Neural progenitor cell (in vitro differentiated cells): ENCODE results near the gene DNAJC21. TPM values are rescaled to one million over a fixed set of nuclear protein-coding genes. Genes with fewer than 3 reads are reported as not detected.

ENCODE experiments used
- DNase-seq: peaks from one replicate; pipeline ENCODE4 v3.0.0-alpha.2; 2016; ENCODE audit warnings: low spot score
- H2AFZ ChIP-seq: fragments of 200-600 bp; sonication (generic); replicated peaks from 2 replicates; pipeline ENCODE4 v1.6.1; 2016; ENCODE audit warnings: antibody characterized with exemption
- H3F3A ChIP-seq: fragments of 200-600 bp; sonication (generic); 2 replicates; pipeline ENCODE4 v1.6.1; 2016; ENCODE audit warnings: antibody characterized with exemption, low read depth
- H3K27ac ChIP-seq: fragments of 200-600 bp; sonication (generic); 2 replicates; pipeline ENCODE4 v1.5.1; 2016; ENCODE audit warnings: mild to moderate bottlenecking
- H3K27me3 ChIP-seq: fragments of 200-600 bp; sonication (generic); 2 replicates; pipeline ENCODE4 v1.6.1; 2016; ENCODE audit warnings: mild to moderate bottlenecking, moderate library complexity
- H3K36me3 ChIP-seq: fragments of 200-600 bp; sonication (generic); 2 replicates; pipeline ENCODE4 v1.5.1; 2016
- H3K4me1 ChIP-seq: fragments of 200-600 bp; sonication (generic); 2 replicates; pipeline ENCODE4 v1.6.1; 2016; ENCODE audit warnings: mixed run types
- H3K4me2 ChIP-seq: fragments of 200-600 bp; sonication (generic); 2 replicates; pipeline ENCODE4 v1.6.1; 2016
- H3K4me3 ChIP-seq: fragments of 200-600 bp; sonication (generic); 2 replicates; pipeline ENCODE4 v1.5.1; 2016
- H3K79me2 ChIP-seq: fragments of 200-600 bp; sonication (generic); 2 replicates; pipeline ENCODE4 v1.6.1; 2016; ENCODE audit warnings: low read depth
- H3K9ac ChIP-seq: fragments of 200-600 bp; sonication (generic); 2 replicates; pipeline ENCODE4 v1.6.1; 2016
- H3K9me3 ChIP-seq: fragments of 200-600 bp; sonication (generic); 2 replicates; pipeline ENCODE4 v1.5.1; 2016; ENCODE audit warnings: low read depth
- H4K20me1 ChIP-seq: fragments of 200-600 bp; sonication (generic); 2 replicates; pipeline ENCODE4 v1.6.1; 2016; ENCODE audit warnings: low read depth
- H3K27ac Mint-ChIP-seq: 3 replicates; pipeline ENCODE4 v1.8.0; 2021; ENCODE audit warnings: mixed read lengths
- H3K27me3 Mint-ChIP-seq: 2 replicates; pipeline ENCODE4 v1.8.0; 2022; ENCODE audit warnings: low read depth, mild to moderate bottlenecking, inconsistent platforms, moderate library complexity, mixed read lengths; ENCODE audit not compliant: insufficient read depth
- H3K36me3 Mint-ChIP-seq: 3 replicates; pipeline ENCODE4 v1.8.0; 2021; ENCODE audit warnings: mixed read lengths
- H3K4me1 Mint-ChIP-seq: 3 replicates; pipeline ENCODE4 v1.8.0; 2021; ENCODE audit warnings: mixed read lengths
- H3K4me3 Mint-ChIP-seq: 3 replicates; pipeline ENCODE4 v1.8.0; 2021; ENCODE audit warnings: mild to moderate bottlenecking, moderate library complexity, mixed read lengths
- H3K9me3 Mint-ChIP-seq: 3 replicates; pipeline ENCODE4 v1.8.0; 2020; ENCODE audit warnings: mixed read lengths
- EZH2 ChIP-seq: fragments of 200-600 bp; sonication (generic); IDR thresholded peaks from 2 replicates; pipeline ENCODE4 v1.6.1; 2017; ENCODE audit warnings: antibody characterized with exemption, mild to moderate bottlenecking, moderate library complexity
- EZH2phosphoT487 ChIP-seq: fragments of 200-600 bp; sonication (generic); IDR thresholded peaks from 2 replicates; pipeline ENCODE4 v1.6.1; 2017; ENCODE audit warnings: antibody characterized with exemption
- total RNA-seq: library from RNA; depleted of rRNA; stranded (reverse); fragments of >200 nt; gene quantifications from 2 replicates; pipeline ENCODE4 v1.2.3, GENCODE V29; 2015; ENCODE audit warnings: low replicate concordance
- TF ChIP-seq, protein P1 (sequence below): fragments of 200-600 bp; sonication (generic); IDR thresholded peaks from 2 replicates; pipeline ENCODE4 v1.5.1; 2017; ENCODE audit warnings: antibody characterized with exemption, mild to moderate bottlenecking

The DNAJC21 gene
- total RNA-seq, 1 donor from 2014 or later = 52.8 TPM

DNA sequence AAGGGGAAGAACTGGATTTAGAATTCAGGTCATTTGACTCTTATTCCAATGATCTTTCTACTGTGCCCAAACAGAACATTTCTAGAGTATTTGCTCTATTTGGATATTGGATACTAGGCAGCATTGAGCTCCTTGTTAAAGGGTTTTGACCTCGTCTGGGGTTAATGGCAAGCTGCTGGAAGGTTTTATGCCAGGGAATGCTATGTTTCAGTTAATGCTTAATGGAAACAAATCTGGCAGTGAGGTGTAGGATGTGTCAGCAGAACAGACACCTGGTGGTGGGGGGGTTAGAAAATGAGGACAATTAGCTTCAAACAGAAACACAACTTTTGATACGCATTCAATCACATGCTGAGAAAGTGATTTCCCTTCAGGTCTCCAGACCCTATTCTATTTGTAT is 66.9 kb downstream of the DNAJC21 start:
- no peaks in the 10 kb centered on the region for H3K27me3 ChIP-seq
- H3F3A ChIP-seq = no peaks in the 10 kb centered on the region
- no peaks in the 10 kb centered on the region for H4K20me1 ChIP-seq
- H3K4me1 ChIP-seq = no peaks in the 10 kb centered on the region
- H3K36me3 ChIP-seq = no peaks in the 10 kb centered on the region
- no peak for DNase-seq
- H3K79me2 ChIP-seq = no peaks in the 10 kb centered on the region
- Mint-ChIP-seq H3K27ac (no peak overlapping the region), H3K4me1 (peaks cover 2% of the 10 kb centered on the region), H3K9me3 (no peaks in the 10 kb centered on the region), H3K36me3 (no peaks in the 10 kb centered on the region), H3K27me3 (peaks cover 5% of the 10 kb centered on the region), H3K4me3 (no peak overlapping the region)
- H3K27ac ChIP-seq = no peak overlapping the region
- no peaks in the 10 kb centered on the region for H3K9me3 ChIP-seq
- H2AFZ ChIP-seq = no peak overlapping the region
- H3K4me2 ChIP-seq = no peak overlapping the region
- H3K9ac ChIP-seq = no peak overlapping the region
- TF ChIP-seq, protein P1, sequence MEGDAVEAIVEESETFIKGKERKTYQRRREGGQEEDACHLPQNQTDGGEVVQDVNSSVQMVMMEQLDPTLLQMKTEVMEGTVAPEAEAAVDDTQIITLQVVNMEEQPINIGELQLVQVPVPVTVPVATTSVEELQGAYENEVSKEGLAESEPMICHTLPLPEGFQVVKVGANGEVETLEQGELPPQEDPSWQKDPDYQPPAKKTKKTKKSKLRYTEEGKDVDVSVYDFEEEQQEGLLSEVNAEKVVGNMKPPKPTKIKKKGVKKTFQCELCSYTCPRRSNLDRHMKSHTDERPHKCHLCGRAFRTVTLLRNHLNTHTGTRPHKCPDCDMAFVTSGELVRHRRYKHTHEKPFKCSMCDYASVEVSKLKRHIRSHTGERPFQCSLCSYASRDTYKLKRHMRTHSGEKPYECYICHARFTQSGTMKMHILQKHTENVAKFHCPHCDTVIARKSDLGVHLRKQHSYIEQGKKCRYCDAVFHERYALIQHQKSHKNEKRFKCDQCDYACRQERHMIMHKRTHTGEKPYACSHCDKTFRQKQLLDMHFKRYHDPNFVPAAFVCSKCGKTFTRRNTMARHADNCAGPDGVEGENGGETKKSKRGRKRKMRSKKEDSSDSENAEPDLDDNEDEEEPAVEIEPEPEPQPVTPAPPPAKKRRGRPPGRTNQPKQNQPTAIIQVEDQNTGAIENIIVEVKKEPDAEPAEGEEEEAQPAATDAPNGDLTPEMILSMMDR = no peak
- TF ChIP-seq EZH2 (no peak), EZH2phosphoT487 (no peak)
- no peak overlapping the region for H3K4me3 ChIP-seq

DNA sequence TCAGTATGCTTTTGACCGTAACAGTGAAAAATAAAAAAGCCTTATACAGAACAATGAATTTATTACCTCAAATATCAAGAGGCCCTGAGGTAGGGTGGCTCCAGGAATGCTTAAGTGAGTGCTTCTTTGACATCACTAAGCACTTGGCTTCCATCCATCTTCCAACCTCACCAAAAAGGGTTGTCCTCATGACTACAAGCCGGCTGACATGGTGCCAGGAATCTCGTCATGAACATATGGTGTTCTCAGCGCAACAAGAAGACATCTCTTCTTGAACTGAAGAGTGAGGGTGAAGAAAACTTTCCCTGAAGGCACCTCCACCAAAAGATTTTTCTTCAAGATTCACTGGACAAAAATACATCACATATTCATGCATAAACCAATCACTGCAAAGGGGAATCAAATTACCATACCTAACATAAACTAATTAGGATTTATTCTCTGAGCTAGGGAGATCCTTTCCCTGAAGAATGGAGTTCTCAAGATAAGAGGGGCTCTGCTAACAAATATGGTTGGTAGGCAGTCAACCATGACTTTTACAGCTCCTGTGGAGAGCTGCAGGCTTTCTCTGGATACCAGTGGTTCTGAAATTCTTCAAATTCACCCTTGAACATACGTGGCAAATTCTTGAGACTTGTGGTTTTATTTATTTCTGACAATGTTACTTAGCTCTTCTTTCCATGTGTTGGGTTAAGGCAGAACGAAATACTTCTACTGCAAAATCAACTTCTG is 68.9 kb downstream of the DNAJC21 start:
- no peak overlapping the region for H3K9ac ChIP-seq
- H3F3A ChIP-seq = no peaks in the 10 kb centered on the region
- H2AFZ ChIP-seq = no peak overlapping the region
- Mint-ChIP-seq H3K9me3 (no peaks in the 10 kb centered on the region), H3K36me3 (no peaks in the 10 kb centered on the region), H3K4me1 (peaks cover 2% of the 10 kb centered on the region), H3K4me3 (no peak overlapping the region), H3K27me3 (peaks cover 5% of the 10 kb centered on the region), H3K27ac (no peak overlapping the region)
- no peaks in the 10 kb centered on the region for H3K79me2 ChIP-seq
- no peaks in the 10 kb centered on the region for H3K27me3 ChIP-seq
- DNase-seq = no peak
- H3K27ac ChIP-seq = no peak overlapping the region
- no peak overlapping the region for H3K4me2 ChIP-seq
- H4K20me1 ChIP-seq = no peaks in the 10 kb centered on the region
- H3K9me3 ChIP-seq = no peaks in the 10 kb centered on the region
- no peak for TF ChIP-seq EZH2
- TF ChIP-seq EZH2phosphoT487 = no peak
- TF ChIP-seq, protein P1 = no peak
- H3K4me1 ChIP-seq = no peaks in the 10 kb centered on the region
- no peaks in the 10 kb centered on the region for H3K36me3 ChIP-seq
- H3K4me3 ChIP-seq = no peak overlapping the region

DNA sequence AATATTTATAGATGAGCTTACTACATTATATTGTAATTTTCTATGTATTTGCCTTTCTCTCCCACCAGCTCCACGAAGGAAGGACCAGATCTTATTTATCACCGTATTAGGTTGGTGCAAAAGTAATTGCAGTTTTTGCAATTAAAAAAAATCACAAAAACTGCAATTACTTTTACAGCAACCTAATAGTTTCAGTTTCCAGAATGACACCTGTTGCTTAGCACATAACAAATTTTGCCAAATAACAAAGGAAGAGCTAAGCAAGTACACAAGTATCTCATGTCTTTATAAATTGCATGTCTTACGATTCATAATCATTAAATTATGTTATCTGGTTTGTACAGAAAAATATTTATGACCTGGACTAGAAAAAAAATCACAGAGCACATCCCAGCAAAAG is 72.5 kb downstream of the DNAJC21 start:
- no peaks in the 10 kb centered on the region for H3K9me3 ChIP-seq

More for the DNA sequence above, 72.5 kb downstream of the DNAJC21 start:
- no peaks in the 10 kb centered on the region for H3K36me3 ChIP-seq
- H3K4me2 ChIP-seq = no peak overlapping the region
- H3K27ac ChIP-seq = no peak overlapping the region
- peaks cover 3% of the 10 kb centered on the region for H3K27me3 ChIP-seq
- no peak overlapping the region for H3K9ac ChIP-seq
- TF ChIP-seq, protein P1 = no peak
- TF ChIP-seq EZH2 = no peak
- no peak for TF ChIP-seq EZH2phosphoT487
- Mint-ChIP-seq H3K27me3 (peaks cover 2% of the 10 kb centered on the region), H3K9me3 (no peaks in the 10 kb centered on the region), H3K4me3 (no peak overlapping the region), H3K36me3 (no peaks in the 10 kb centered on the region), H3K4me1 (peaks cover 2% of the 10 kb centered on the region), H3K27ac (no peak overlapping the region)
- no peak for DNase-seq
- H2AFZ ChIP-seq = no peak overlapping the region
- H3K4me1 ChIP-seq = no peaks in the 10 kb centered on the region
- no peaks in the 10 kb centered on the region for H3F3A ChIP-seq
- H3K4me3 ChIP-seq = no peak overlapping the region
- H4K20me1 ChIP-seq = no peaks in the 10 kb centered on the region
- H3K79me2 ChIP-seq = no peaks in the 10 kb centered on the region
